Panc1 (cell line): ENCODE data around the gene FRRS1L. TPM values are rescaled to one million over a fixed set of nuclear protein-coding genes. Genes with fewer than 3 reads are reported as not detected.

Source experiments
- ATAC-seq: fragments of 200-7000 bp; cut with Tn5 transposase; 2 replicates; pipeline ENCODE4 v1.9.1; 2020; ENCODE audit warnings: mild to moderate bottlenecking, moderate library complexity
- BruUV-seq: library from RNA; stranded (reverse); fragments of 400-500 nt; replicated peaks from 2 replicates; lab custom pipeline; 2021; lab: Mats Ljungman, UMichigan
- CTCF ChIA-PET: fragments of 300-600 bp; sonication (Branson Sonifier 250); formaldehyde crosslinking; loops from one replicate; lab custom pipeline; 2022; ENCODE audit warnings: antibody characterized with exemption; lab: Charles Lee
- POLR2A ChIA-PET: fragments of 300-600 bp; sonication (Branson Sonifier 250); formaldehyde crosslinking; loops from one replicate; lab custom pipeline; 2022; ENCODE audit warnings: antibody characterized with exemption; lab: Charles Lee
- DNase-seq: peaks from one replicate; pipeline ENCODE4 v3.0.0-alpha.2; 2010; ENCODE audit warnings: low read depth, low spot score
- H3K27ac ChIP-seq: 2 replicates; pipeline ENCODE4 v1.5.1; 2011; ENCODE audit warnings: mild to moderate bottlenecking, low read length, inconsistent platforms
- H3K27me3 ChIP-seq: fragments of 200-500 bp; sonication (Bioruptor generic); 2 replicates; pipeline ENCODE4 v1.6.0; 2014; ENCODE audit warnings: low read length, inconsistent platforms; ENCODE audit not compliant: control insufficient read depth, insufficient read depth
- H3K36me3 ChIP-seq: fragments of 200-500 bp; sonication (Bioruptor generic); 2 replicates; pipeline ENCODE4 v1.5.1; 2014; ENCODE audit warnings: inconsistent platforms, mild to moderate bottlenecking, low read length, moderate library complexity; ENCODE audit not compliant: control insufficient read depth, insufficient read depth
- H3K4me1 ChIP-seq: 2 replicates; pipeline ENCODE4 v1.5.1; 2011; ENCODE audit warnings: inconsistent platforms, mild to moderate bottlenecking, low read length, moderate library complexity; ENCODE audit not compliant: control insufficient read depth, insufficient read depth
- H3K4me3 ChIP-seq, 2 experiments: 2 replicates each; pipeline ENCODE4 v1.5.1; 2011 to 2012; ENCODE audit warnings: low read depth in 2 of 2, low read length in 2 of 2, mild to moderate bottlenecking in 2 of 2, inconsistent platforms in 1 of 2, moderate library complexity in 1 of 2
- H3K9me3 ChIP-seq: fragments of 200-500 bp; sonication (Bioruptor generic); 2 replicates; pipeline ENCODE4 v1.5.1; 2014; ENCODE audit warnings: low read depth, mild to moderate bottlenecking, inconsistent platforms, low read length, moderate library complexity; ENCODE audit not compliant: control insufficient read depth, insufficient read depth
- CTCF ChIP-seq: fragments of 450-650 bp; IDR thresholded peaks from 2 replicates; pipeline ENCODE4 v1.5.1; 2017; ENCODE audit warnings: mild to moderate bottlenecking
- POLR2AphosphoS5 ChIP-seq: IDR thresholded peaks from 2 replicates; pipeline ENCODE4 v1.6.1; 2012; ENCODE audit warnings: mild to moderate bottlenecking, low read depth, low read length, moderate library complexity
- REST ChIP-seq, 2 experiments: IDR thresholded peaks; 2 replicates each; pipeline ENCODE4 v1.6.1; 2011 to 2012; ENCODE audit warnings: low read depth in 2 of 2, control low read depth in 1 of 2, low read length in 1 of 2, mild to moderate bottlenecking in 1 of 2, moderate library complexity in 1 of 2; ENCODE audit not compliant: insufficient read depth in 1 of 2
- SIN3A ChIP-seq: IDR thresholded peaks from 2 replicates; pipeline ENCODE4 v1.6.1; 2012; ENCODE audit warnings: low read depth, mild to moderate bottlenecking, low read length, moderate library complexity, borderline replicate concordance; ENCODE audit not compliant: insufficient read depth
- TCF7L2 ChIP-seq: IDR thresholded peaks from 2 replicates; pipeline ENCODE4 v1.6.1; 2011; ENCODE audit warnings: mild to moderate bottlenecking, low read depth, low read length, inconsistent platforms
- in situ Hi-C: cut with HindIII; loops from 2 replicates; pipeline ENCODE4 v1.10.0; 2016; ENCODE audit warnings: low sequenced_read_pairs, low pct_unique_long_range_greater_than_20kb
- intact Hi-C: fragments of 100-400 bp; cut with micrococcal nuclease; formaldehyde crosslinking; loops from one replicate; pipeline ENCODE4 v1.10.0; 2022; ENCODE audit not compliant: unreplicated experiment
- total RNA-seq: library from RNA; stranded (reverse); gene quantifications from one replicate; pipeline ENCODE4 v1.2.1, GENCODE V29; 2021; ENCODE audit not compliant: unreplicated experiment

The FRRS1L gene
- total RNA-seq, 1 experiment from 2014 or later = 2.3 TPM

- H3K27me3 ChIP-seq = no peaks in the 10 kb centered on the region
- H3K36me3 ChIP-seq = peaks cover 24% of the 10 kb centered on the region
- BruUV-seq = no TSS peak
- no peaks in the 10 kb centered on the region for H3K9me3 ChIP-seq
- intact Hi-C loops (no loop called here), in situ Hi-C loops (no loop called here)
- TF ChIP-seq CTCF (no peak), POLR2AphosphoS5 (no peak), TCF7L2 (no peak), REST (IDR thresholded peaks at IDR 0.05; ENCODE audit: insufficient read depth in 1 of 2, low read depth in 2 of 2, low read length in 1 of 2) (no peak), SIN3A (no peak)
- H3K4me1 ChIP-seq = no peaks in the 10 kb centered on the region
- H3K4me3 ChIP-seq = no peak overlapping the region
- ChIA-PET POLR2A (no interaction called here), CTCF (no interaction called here)
- ATAC-seq (no peak), DNase-seq (no peak)
- H3K27ac ChIP-seq = no peak overlapping the region
Observed at GRCh38 chr9:109083141-109083540, 83.9 kb downstream of the FRRS1L start.

GRCh38 chr9:109082091-109082620 is 84.9 kb downstream of the FRRS1L start:
- Histone ChIP-seq H3K36me3 (peaks cover 27% of the 10 kb centered on the region; the same call in 1 of the 2 replicates), H3K9me3 (no peaks in the 10 kb centered on the region), H3K4me3 (no peak overlapping the region), H3K27ac (no peak overlapping the region), H3K4me1 (no peaks in the 10 kb centered on the region), H3K27me3 (no peaks in the 10 kb centered on the region)
- DNase-seq = no peak
- intact Hi-C loops = no loop called here
- ChIA-PET CTCF (no interaction called here), POLR2A (no interaction called here)
- TF ChIP-seq CTCF = no peak
- TF ChIP-seq SIN3A = no peak
- no peak for TF ChIP-seq TCF7L2
- TF ChIP-seq POLR2AphosphoS5 = no peak
- TF ChIP-seq REST (IDR thresholded peaks at IDR 0.05; ENCODE audit: insufficient read depth in 1 of 2, low read depth in 2 of 2, low read length in 1 of 2) = no peak
- in situ Hi-C loops = no loop called here
- no peak for ATAC-seq
- no TSS peak for BruUV-seq
